Measurements from ENCODE around the gene PDGFRB. TPM values are rescaled to one million over a fixed set of nuclear protein-coding genes. Genes with fewer than 3 reads are reported as not detected.

The PDGFRB gene
- total and polyA plus RNA-seq, 12 donors = 15.5 to 101 (median 42.9) TPM

DNA sequence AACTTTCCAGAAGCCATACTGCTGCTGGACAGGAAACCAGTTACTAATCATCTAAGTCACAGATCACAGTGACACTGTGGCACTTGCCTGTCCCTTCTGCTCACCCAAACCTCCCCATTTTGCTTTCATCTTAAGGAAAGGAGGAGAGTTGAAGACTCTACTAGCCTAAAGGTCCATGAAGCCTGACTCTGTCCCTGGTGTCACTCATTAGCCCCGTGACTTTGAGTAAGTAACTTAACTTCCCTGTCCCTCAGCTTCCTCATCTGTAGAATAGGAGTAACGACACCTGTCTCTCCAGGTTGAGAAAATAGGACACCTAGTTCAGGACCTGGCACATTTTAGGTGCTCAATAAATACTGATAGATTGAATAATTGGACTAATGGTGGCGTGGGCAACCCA is 33.7 kb upstream of the PDGFRB start:
- no peaks in the 10 kb centered on the region for H3K9me3 ChIP-seq
- TF ChIP-seq, protein P1, sequence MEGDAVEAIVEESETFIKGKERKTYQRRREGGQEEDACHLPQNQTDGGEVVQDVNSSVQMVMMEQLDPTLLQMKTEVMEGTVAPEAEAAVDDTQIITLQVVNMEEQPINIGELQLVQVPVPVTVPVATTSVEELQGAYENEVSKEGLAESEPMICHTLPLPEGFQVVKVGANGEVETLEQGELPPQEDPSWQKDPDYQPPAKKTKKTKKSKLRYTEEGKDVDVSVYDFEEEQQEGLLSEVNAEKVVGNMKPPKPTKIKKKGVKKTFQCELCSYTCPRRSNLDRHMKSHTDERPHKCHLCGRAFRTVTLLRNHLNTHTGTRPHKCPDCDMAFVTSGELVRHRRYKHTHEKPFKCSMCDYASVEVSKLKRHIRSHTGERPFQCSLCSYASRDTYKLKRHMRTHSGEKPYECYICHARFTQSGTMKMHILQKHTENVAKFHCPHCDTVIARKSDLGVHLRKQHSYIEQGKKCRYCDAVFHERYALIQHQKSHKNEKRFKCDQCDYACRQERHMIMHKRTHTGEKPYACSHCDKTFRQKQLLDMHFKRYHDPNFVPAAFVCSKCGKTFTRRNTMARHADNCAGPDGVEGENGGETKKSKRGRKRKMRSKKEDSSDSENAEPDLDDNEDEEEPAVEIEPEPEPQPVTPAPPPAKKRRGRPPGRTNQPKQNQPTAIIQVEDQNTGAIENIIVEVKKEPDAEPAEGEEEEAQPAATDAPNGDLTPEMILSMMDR (IDR thresholded peaks at IDR 0.05) = no peak
- no peak overlapping the region for H3K4me3 ChIP-seq
- 86 to 88% methylated on average over 3 of the region's 3 CpGs for WGBS, 2 donors
- DNase-seq (no peak), ATAC-seq (no peak)
- intact Hi-C loops (cut with DNase I) = no loop called here
- H3K27ac ChIP-seq = no peak overlapping the region
- H3K4me1 ChIP-seq = peaks cover 0 to 27% (median 6%) of the 10 kb centered on the region in 9 donors
- H3K27me3 ChIP-seq = peaks cover 6 to 42% (median 37%) of the 10 kb centered on the region in 7 donors
- H3K36me3 ChIP-seq = no peaks in the 10 kb centered on the region

DNA sequence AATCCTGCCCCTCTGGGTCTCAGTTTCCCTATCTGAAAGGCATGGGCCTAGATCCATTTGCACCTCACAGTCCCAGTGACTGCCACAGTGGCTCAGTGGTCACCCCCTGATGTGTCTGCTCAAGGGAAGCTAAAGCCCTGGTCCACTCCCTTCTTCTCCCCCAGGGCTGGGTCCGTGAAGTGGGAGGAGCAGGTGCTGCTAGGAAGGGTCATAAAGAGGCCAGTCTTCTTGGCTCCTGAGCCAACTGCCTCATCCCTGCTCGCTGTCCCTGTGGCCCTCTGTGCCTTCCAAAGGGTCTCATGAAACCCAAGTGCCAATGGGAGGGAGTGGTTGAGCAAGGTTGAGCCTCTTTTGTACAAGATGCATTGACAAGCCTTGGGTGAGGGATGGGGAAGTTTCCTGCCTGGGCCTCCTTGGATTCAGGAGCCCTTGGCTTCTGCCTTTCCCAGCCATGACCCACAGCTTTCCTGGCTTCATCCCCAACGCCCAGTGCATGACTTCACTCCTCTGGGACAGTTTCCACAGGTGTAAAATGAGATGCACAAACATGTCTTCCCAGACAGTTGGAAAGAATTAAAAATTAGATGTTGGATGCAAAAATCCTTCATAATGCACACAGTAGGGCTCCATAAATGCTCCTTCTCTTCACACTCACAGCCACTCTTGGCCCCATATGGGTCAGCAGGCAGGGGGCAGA is 32.6 kb upstream of the PDGFRB start:
- ATAC-seq = no peak
- 58 to 74% methylated on average over 3 of the region's 3 CpGs for WGBS, 2 donors
- Histone ChIP-seq H3K4me1 (peaks cover 0 to 27% (median 6%) of the 10 kb centered on the region in 9 donors), H3K36me3 (no peaks in the 10 kb centered on the region), H3K9me3 (no peaks in the 10 kb centered on the region), H3K4me3 (no peak overlapping the region), H3K27ac (no peak overlapping the region), H3K27me3 (peaks cover 6 to 42% (median 37%) of the 10 kb centered on the region in 7 donors)
- intact Hi-C loops (cut with DNase I) = no loop called here
- DNase-seq = no peak
- TF ChIP-seq, protein P1 (IDR thresholded peaks at IDR 0.05) = no peak

DNA sequence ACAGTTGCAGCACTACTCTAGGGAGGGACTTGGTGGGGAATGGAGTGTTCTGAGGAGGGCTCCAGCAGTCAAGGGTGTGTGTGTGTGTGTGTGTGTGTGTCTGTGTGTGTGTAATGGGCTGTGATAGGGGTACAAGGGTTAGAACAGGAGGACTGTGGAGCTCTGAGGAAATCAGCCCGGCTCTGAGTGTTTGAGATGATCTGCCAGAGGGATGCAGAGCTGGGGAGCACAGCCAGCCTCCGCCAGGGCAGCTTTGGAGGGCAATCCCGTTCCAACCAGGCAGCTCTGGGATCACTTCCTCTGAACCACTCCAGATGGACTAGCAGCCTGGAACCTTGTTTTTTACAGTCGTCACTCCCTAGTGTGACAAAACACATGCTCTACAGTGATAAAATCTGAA is 31.3 kb upstream of the PDGFRB start:
- Histone ChIP-seq H3K36me3 (no peaks in the 10 kb centered on the region), H3K27me3 (peaks cover 6 to 39% (median 33%) of the 10 kb centered on the region in 7 donors), H3K4me1 (peaks cover 0 to 27% (median 7%) of the 10 kb centered on the region in 9 donors), H3K27ac (no peak overlapping the region), H3K9me3 (no peaks in the 10 kb centered on the region), H3K4me3 (no peak overlapping the region)
- DNase-seq (no peak), ATAC-seq (peak in 1 of 8 donors; percentile 16)
- TF ChIP-seq, protein P1 (IDR thresholded peaks at IDR 0.05) = no peak
- intact Hi-C loops (cut with DNase I) = no loop called here
- WGBS, 2 donors = 72 to 73% methylated on average over 4 of the region's 4 CpGs

DNA sequence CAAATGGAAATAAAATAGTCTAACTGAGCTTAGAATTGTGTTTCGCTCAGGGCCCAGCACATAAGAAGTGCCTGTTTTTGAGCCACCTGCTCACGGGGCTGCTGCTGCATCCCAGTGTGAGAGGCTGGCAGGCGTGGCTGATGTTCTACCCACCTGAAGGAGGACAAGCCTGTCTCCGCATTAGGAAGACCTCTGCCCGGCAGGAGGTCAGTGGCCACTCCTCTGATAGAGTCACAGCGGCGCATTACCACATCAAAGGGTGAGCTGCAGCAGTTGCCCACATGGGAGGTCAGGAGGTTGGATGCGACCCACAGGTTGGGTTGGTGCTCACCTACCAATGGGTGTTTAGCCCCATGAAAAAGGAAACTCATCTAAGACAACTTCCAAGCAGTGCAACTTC is 30.5 kb upstream of the PDGFRB start:
- Histone ChIP-seq H3K27ac (no peak overlapping the region), H3K27me3 (peaks cover 6 to 35% (median 30%) of the 10 kb centered on the region in 7 donors), H3K9me3 (no peaks in the 10 kb centered on the region), H3K4me3 (no peak overlapping the region), H3K36me3 (no peaks in the 10 kb centered on the region), H3K4me1 (peaks cover 2 to 33% (median 15%) of the 10 kb centered on the region in 9 donors)
- 94 to 96% methylated on average over 8 of the region's 8 CpGs for WGBS, 2 donors
- intact Hi-C loops (cut with DNase I) = no loop called here
- no peak for ATAC-seq
- DNase-seq = no peak
- TF ChIP-seq, protein P1 (IDR thresholded peaks at IDR 0.05) = no peak
